ENCODE results near the gene TDRD6.

The TDRD6 gene

GRCh38 chr6:46733341-46733801 lies 45.7 kb downstream of the TDRD6 start:
- no peak for TF ChIP-seq ARNT (IDR thresholded peaks at IDR 0.05)
- TF ChIP-seq LEF1 (IDR thresholded peaks at IDR 0.05; ENCODE audit: borderline replicate concordance): no peak
- no peak for TF ChIP-seq FOXM1 (IDR thresholded peaks at IDR 0.05; ENCODE audit: borderline replicate concordance)
- no peak for TF ChIP-seq ELF4 (IDR thresholded peaks at IDR 0.05)
- TF ChIP-seq NFRKB (IDR thresholded peaks at IDR 0.05): no peak
- TF ChIP-seq FOXA1 (IDR thresholded peaks at IDR 0.05): no peak
- TF ChIP-seq BHLHE40 (IDR thresholded peaks at IDR 0.05; ENCODE audit: borderline replicate concordance): no peak
- TF ChIP-seq TARDBP (IDR thresholded peaks at IDR 0.05): no peak
- TF ChIP-seq FOXK2 (IDR thresholded peaks at IDR 0.05): no peak
- no peak for TF ChIP-seq HDGF (IDR thresholded peaks at IDR 0.05; ENCODE audit: borderline replicate concordance)
- TF ChIP-seq L3MBTL2 (conservative IDR thresholded peaks at IDR 0.05): no peak
- no peak for TF ChIP-seq CTBP1 (IDR thresholded peaks at IDR 0.05; ENCODE audit: borderline replicate concordance)
- no peak for TF ChIP-seq SUZ12 (IDR thresholded peaks at IDR 0.05)
- no peak for TF ChIP-seq ZNF384 (IDR thresholded peaks at IDR 0.05)
- TF ChIP-seq SP1 (IDR thresholded peaks at IDR 0.05): no peak
- TF ChIP-seq PKNOX1 (IDR thresholded peaks at IDR 0.05): no peak
- ChIA-PET POLR2A (interaction anchor here (0.7 to 1.7 kb wide), 2 partner anchors 9 to 24 kb away, joined by 4 to 5 read pairs; no protein-coding TSS in a partner anchor), CTCF (interaction anchor here (0.6 to 1.3 kb wide), 6 partner anchors 45 to 806 kb away, joined by 3 to 6 read pairs (median 4); no protein-coding TSS in a partner anchor)
- DNase-seq (ENCODE audit: extremely low spot score): no peak

GRCh38 chr6:46734867-46735719 lies 47.4 kb downstream of the TDRD6 start, which contains the start of gene PLA2G7:
TSS of gene PLA2G7 (minus strand) at chr6:46735375. CDS start at chr6:46722891, 12,484 bp downstream.
- DNase-seq (ENCODE audit: extremely low spot score): peak; percentile 63
- TF ChIP-seq L3MBTL2 (conservative IDR thresholded peaks at IDR 0.05): peak; percentile 1; the same call in 1 of the 2 replicates
- no peak for TF ChIP-seq FOXK2 (IDR thresholded peaks at IDR 0.05)
- TF ChIP-seq LEF1 (IDR thresholded peaks at IDR 0.05; ENCODE audit: borderline replicate concordance): no peak
- no peak for TF ChIP-seq FOXA1 (IDR thresholded peaks at IDR 0.05)
- POLR2A ChIA-PET: interaction anchor here (0.9 to 1.7 kb wide), 2 partner anchors 8 to 12 kb away, joined by 3 to 5 read pairs; partner anchors contain the start of gene ANKRD66
- CTCF ChIA-PET: interaction anchor here (1.0 to 1.3 kb wide), 3 partner anchors 15 to 43 kb away, joined by 3 read pairs; no protein-coding TSS in a partner anchor

GRCh38 chr6:46735720-46736031 lies 48.0 kb downstream of the TDRD6 start:
- ChIA-PET POLR2A (interaction anchor here (0.9 kb wide), 1 partner anchor 11 kb away, joined by 3 read pairs; the partner anchor contains the start of gene ANKRD66), CTCF (interaction anchor here (1.0 kb wide), 2 partner anchors 14 to 23 kb away, joined by 3 read pairs; no protein-coding TSS in a partner anchor)
- DNase-seq (ENCODE audit: extremely low spot score): no peak
- TF ChIP-seq ELF4 (IDR thresholded peaks at IDR 0.05) (no peak), L3MBTL2 (conservative IDR thresholded peaks at IDR 0.05) (no peak), ZNF384 (IDR thresholded peaks at IDR 0.05) (no peak), TARDBP (IDR thresholded peaks at IDR 0.05) (no peak), FOXK2 (IDR thresholded peaks at IDR 0.05) (no peak), HDGF (IDR thresholded peaks at IDR 0.05; ENCODE audit: borderline replicate concordance) (no peak), SP1 (IDR thresholded peaks at IDR 0.05) (no peak), BHLHE40 (IDR thresholded peaks at IDR 0.05; ENCODE audit: borderline replicate concordance) (no peak), FOXA1 (IDR thresholded peaks at IDR 0.05) (no peak), SUZ12 (IDR thresholded peaks at IDR 0.05) (no peak), NFRKB (IDR thresholded peaks at IDR 0.05) (no peak), LEF1 (IDR thresholded peaks at IDR 0.05; ENCODE audit: borderline replicate concordance) (no peak), CTBP1 (IDR thresholded peaks at IDR 0.05; ENCODE audit: borderline replicate concordance) (no peak), FOXM1 (IDR thresholded peaks at IDR 0.05; ENCODE audit: borderline replicate concordance) (no peak)

GRCh38 chr6:46736906-46737305 lies 49.2 kb downstream of the TDRD6 start:
- ChIA-PET POLR2A (no interaction called here), CTCF (no interaction called here)
- DNase-seq (ENCODE audit: extremely low spot score): no peak
- TF ChIP-seq NFRKB (IDR thresholded peaks at IDR 0.05): no peak
- TF ChIP-seq LEF1 (IDR thresholded peaks at IDR 0.05; ENCODE audit: borderline replicate concordance): no peak
- TF ChIP-seq L3MBTL2 (conservative IDR thresholded peaks at IDR 0.05): no peak
- no peak for TF ChIP-seq CTBP1 (IDR thresholded peaks at IDR 0.05; ENCODE audit: borderline replicate concordance)
- TF ChIP-seq FOXM1 (IDR thresholded peaks at IDR 0.05; ENCODE audit: borderline replicate concordance): no peak
- no peak for TF ChIP-seq SP1 (IDR thresholded peaks at IDR 0.05)
- TF ChIP-seq BHLHE40 (IDR thresholded peaks at IDR 0.05; ENCODE audit: borderline replicate concordance): no peak
- TF ChIP-seq ELF4 (IDR thresholded peaks at IDR 0.05): no peak
- TF ChIP-seq ZNF384 (IDR thresholded peaks at IDR 0.05): no peak

- ChIA-PET POLR2A (no interaction called here), CTCF (no interaction called here)
- DNase-seq (ENCODE audit: extremely low spot score): no peak
- TF ChIP-seq BHLHE40 (IDR thresholded peaks at IDR 0.05; ENCODE audit: borderline replicate concordance) (no peak), ZNF384 (IDR thresholded peaks at IDR 0.05) (no peak), NFRKB (IDR thresholded peaks at IDR 0.05) (no peak), FOXM1 (IDR thresholded peaks at IDR 0.05; ENCODE audit: borderline replicate concordance) (no peak), SP1 (IDR thresholded peaks at IDR 0.05) (no peak), TARDBP (IDR thresholded peaks at IDR 0.05) (no peak), FOXA1 (IDR thresholded peaks at IDR 0.05) (no peak)
These were observed 53.8 kb downstream of the TDRD6 start for GRCh38 chr6:46741482-46741881.

- ChIA-PET CTCF (no interaction called here), POLR2A (no interaction called here)
- DNase-seq (ENCODE audit: extremely low spot score): no peak
- no peak for TF ChIP-seq BHLHE40 (IDR thresholded peaks at IDR 0.05; ENCODE audit: borderline replicate concordance)
- TF ChIP-seq ELF4 (IDR thresholded peaks at IDR 0.05): no peak
- TF ChIP-seq SP1 (IDR thresholded peaks at IDR 0.05): no peak
- no peak for TF ChIP-seq FOXK2 (IDR thresholded peaks at IDR 0.05)
These were observed 54.2 kb downstream of the TDRD6 start for GRCh38 chr6:46741910-46742309.

Measured in HEK293T (cell line).